Body of pancreas (tissue), 4 donors: ENCODE data around the gene APOBEC3B. TPM values are rescaled to one million over a fixed set of nuclear protein-coding genes. Genes with fewer than 3 reads are reported as not detected.
"Not testable (repeated sequence)": the region's sequence is repeated elsewhere in the genome, so short reads cannot be mapped to it uniquely, and the experiment has no call there.

ENCODE experiments used
- ATAC-seq: fragments of 150-250 bp; one replicate; pipeline ENCODE4 v1.9.1; 2016
- DNase-seq, 4 donors: peaks; one replicate each; pipeline ENCODE4 v3.0.0-alpha.2; 2019
- H3K27ac ChIP-seq, 4 donors: fragments of 200-600 bp; sonication (generic); 1 replicate in 3 of 4; 2 replicates in 1 of 4; pipeline versions ENCODE4 v1.5.1 to v1.6.1; 2016 to 2019; ENCODE audit warnings: mild to moderate bottlenecking in 1 of 4, mixed read lengths in 1 of 4, moderate library complexity in 1 of 4
- H3K27me3 ChIP-seq, 2 donors: fragments of 200-600 bp; sonication (generic); one replicate each; pipeline ENCODE4 v1.6.0; 2016; ENCODE audit warnings: mild to moderate bottlenecking in 1 of 2
- H3K36me3 ChIP-seq, 2 donors: fragments of 200-600 bp; sonication (generic); replicated peaks in 1 of 2; 2 replicates each; pipeline ENCODE4 v1.5.1; 2016; ENCODE audit warnings: low read depth in 2 of 2; ENCODE audit not compliant: insufficient read depth in 1 of 2
- H3K4me1 ChIP-seq: fragments of 200-600 bp; sonication (generic); one replicate; pipeline ENCODE4 v1.6.0; 2016
- H3K4me3 ChIP-seq, 2 donors: fragments of 200-600 bp; sonication (generic); 1 replicate in 1 of 2; 2 replicates in 1 of 2; pipeline ENCODE4 v1.5.1; 2016 to 2019
- H3K9me3 ChIP-seq, 3 donors: fragments of 200-600 bp; sonication (generic); 1 replicate in 2 of 3; 2 replicates in 1 of 3; pipeline ENCODE4 v1.5.1; 2016
- POLR2A ChIP-seq, 3 donors: fragments of 450-650 bp; IDR thresholded peaks; one replicate each; pipeline ENCODE4 v1.6.1; 2016; ENCODE audit warnings: antibody characterized with exemption in 3 of 3, mild to moderate bottlenecking in 2 of 3
- WGBS, 2 donors: methylation state at CpG; one replicate each; pipeline ENCODE4 v1.1.5; 2017; 5-methylcytosine and 5-hydroxymethylcytosine counted together
- intact Hi-C: fragments of 100-400 bp; cut with DNase I; formaldehyde crosslinking; loops from one replicate; pipeline ENCODE4 v1.15.1; 2023
- total RNA-seq, 2 donors: library from RNA; depleted of rRNA; stranded (reverse); fragments of >200 nt; gene quantifications; one replicate each; pipeline ENCODE4 v1.1.0, GENCODE V29; 2016
- TF ChIP-seq, protein P1 (sequence below), 7 experiments: fragments of 450-650 bp in 4 of 7; fragments of 200-600 bp in 3 of 7; sonication (generic) in 3 of 7; IDR thresholded peaks; one replicate each; pipeline ENCODE4 v1.5.1; 2016 to 2019; ENCODE audit warnings: antibody characterized with exemption in 7 of 7

APOBEC3B gene
- total RNA-seq, 2 donors from 2014 or later = 2.1 TPM; not detected in 1

DNA sequence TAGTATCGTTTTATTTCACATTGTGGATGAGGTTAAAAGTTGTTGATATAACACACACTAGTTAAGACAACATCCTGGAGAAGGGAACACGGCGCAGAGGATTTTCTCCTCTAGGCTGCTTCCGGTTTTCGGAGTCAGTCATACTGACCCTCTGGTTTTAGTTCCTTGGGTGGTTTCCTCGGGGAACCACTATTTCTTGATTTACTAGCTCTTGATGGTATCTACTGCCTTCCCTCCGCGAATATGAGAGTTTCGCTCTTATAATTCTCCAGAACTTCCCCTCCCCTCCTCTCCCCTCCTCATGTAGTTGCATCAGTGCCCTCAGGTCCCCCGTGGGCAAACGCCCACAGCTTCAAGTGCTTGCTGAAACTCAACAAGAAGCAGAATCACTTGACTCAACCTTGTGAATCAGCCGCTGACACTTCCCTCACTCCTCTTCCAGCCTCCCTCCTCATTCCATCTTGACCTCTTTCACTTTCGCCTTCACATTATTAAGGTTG, 40.6 kb upstream of the APOBEC3B start:
- H3K36me3 ChIP-seq = no peaks in the 10 kb centered on the region
- TF ChIP-seq, protein P1, sequence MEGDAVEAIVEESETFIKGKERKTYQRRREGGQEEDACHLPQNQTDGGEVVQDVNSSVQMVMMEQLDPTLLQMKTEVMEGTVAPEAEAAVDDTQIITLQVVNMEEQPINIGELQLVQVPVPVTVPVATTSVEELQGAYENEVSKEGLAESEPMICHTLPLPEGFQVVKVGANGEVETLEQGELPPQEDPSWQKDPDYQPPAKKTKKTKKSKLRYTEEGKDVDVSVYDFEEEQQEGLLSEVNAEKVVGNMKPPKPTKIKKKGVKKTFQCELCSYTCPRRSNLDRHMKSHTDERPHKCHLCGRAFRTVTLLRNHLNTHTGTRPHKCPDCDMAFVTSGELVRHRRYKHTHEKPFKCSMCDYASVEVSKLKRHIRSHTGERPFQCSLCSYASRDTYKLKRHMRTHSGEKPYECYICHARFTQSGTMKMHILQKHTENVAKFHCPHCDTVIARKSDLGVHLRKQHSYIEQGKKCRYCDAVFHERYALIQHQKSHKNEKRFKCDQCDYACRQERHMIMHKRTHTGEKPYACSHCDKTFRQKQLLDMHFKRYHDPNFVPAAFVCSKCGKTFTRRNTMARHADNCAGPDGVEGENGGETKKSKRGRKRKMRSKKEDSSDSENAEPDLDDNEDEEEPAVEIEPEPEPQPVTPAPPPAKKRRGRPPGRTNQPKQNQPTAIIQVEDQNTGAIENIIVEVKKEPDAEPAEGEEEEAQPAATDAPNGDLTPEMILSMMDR (IDR thresholded peaks at IDR 0.05) = no peak
- intact Hi-C loops = no loop called here
- H3K27ac ChIP-seq = no peak overlapping the region
- H3K9me3 ChIP-seq = no peaks in the 10 kb centered on the region
- WGBS, 2 donors = 70 to 77% methylated on average over 12 to 13 of the region's 13 CpGs
- ATAC-seq (no peak), DNase-seq (peak in 2 of 4 donors; percentile 5 to 54)
- no peaks in the 10 kb centered on the region for H3K27me3 ChIP-seq
- no peak overlapping the region for H3K4me3 ChIP-seq
- no peaks in the 10 kb centered on the region for H3K4me1 ChIP-seq

DNA sequence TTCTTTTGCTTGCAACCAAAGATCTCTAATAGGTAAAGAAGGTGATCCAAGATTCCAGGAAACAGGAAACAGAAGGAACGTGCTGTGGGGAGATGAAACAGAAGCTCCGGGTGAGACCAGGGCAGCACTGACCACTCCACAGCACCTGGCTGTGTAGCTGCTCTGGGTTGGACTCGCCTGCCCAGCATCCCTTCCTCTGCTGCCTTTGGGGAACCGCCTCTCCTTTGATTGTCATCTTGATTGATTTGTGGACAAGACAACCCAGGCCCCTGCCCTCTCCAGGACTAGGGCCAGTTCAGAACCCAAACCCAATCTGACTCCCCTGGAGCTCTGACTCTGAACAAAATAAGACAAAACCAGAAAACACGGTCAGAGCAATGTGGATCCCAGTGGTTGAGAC, 39.4 kb upstream of the APOBEC3B start:
- H3K27me3 ChIP-seq = no peaks in the 10 kb centered on the region
- intact Hi-C loops = no loop called here
- no peak overlapping the region for H3K4me3 ChIP-seq
- ATAC-seq = no peak
- TF ChIP-seq, protein P1 (IDR thresholded peaks at IDR 0.05) = no peak
- no peak for TF ChIP-seq POLR2A (IDR thresholded peaks at IDR 0.05)
- H3K9me3 ChIP-seq = no peaks in the 10 kb centered on the region
- no peaks in the 10 kb centered on the region for H3K36me3 ChIP-seq
- DNase-seq = no peak
- WGBS, 2 donors = 74 to 75% methylated on average over 5 of the region's 5 CpGs
- H3K27ac ChIP-seq = no peak overlapping the region
- no peaks in the 10 kb centered on the region for H3K4me1 ChIP-seq

DNA sequence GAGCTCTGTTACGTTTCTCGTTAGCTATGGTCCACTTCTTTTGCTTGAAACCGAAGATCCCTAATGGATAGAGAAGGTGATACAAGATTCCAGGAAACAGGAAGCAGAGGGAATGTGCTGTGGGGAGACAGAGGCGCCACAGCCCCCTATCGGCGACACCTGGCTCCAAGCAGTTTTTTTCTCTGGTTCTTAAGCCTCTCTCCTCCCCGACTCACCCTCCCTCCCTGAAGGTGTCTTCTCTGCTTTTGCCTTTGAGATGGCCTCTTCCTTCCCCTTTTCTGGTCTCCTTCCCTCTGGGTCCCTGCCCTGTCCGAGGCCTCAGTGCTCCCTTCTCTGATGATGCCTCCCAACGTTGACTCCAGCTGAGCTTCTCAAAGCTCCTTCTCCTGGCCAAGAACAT, 38.9 kb upstream of the APOBEC3B start:
- no peak overlapping the region for H3K27ac ChIP-seq
- H3K36me3 ChIP-seq = no peaks in the 10 kb centered on the region
- no peaks in the 10 kb centered on the region for H3K4me1 ChIP-seq
- no peak overlapping the region for H3K4me3 ChIP-seq
- intact Hi-C loops = no loop called here
- ATAC-seq = no peak
- 43 to 63% methylated on average over 9 of the region's 9 CpGs for WGBS, 2 donors
- no peaks in the 10 kb centered on the region for H3K27me3 ChIP-seq
- H3K9me3 ChIP-seq = no peaks in the 10 kb centered on the region
- DNase-seq = peak in 1 of 4 donors; percentile 5
- no peak for TF ChIP-seq POLR2A (IDR thresholded peaks at IDR 0.05)
- TF ChIP-seq, protein P1 (IDR thresholded peaks at IDR 0.05) = peak in 1 of 7 experiments; percentile 20

DNA sequence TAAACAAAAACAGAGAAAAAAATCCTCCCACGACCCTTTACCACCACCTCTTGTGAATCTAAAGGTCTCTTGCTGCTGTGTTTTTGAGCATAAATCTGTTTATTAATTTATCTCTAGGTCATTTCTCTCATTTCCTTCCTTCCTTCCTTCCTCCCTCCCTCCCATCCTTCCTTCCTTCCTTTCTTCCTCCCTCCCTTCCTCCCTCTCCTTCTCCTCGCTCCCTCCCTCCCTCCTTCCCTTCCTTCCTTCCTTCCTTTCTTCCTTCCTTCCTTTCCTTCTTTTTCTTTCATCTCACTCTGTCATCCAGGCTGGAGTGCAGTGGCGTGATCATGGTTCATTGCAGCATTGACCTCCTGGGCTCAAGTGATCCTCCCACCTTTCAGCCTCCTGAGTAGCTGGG, 38.3 kb upstream of the APOBEC3B start:
- WGBS, 2 donors = 59 to 74% methylated on average over 3 of the region's 3 CpGs
- Histone ChIP-seq H3K4me3 (no peak overlapping the region), H3K4me1 (no peaks in the 10 kb centered on the region), H3K9me3 (no peaks in the 10 kb centered on the region), H3K27me3 (no peaks in the 10 kb centered on the region), H3K36me3 (no peaks in the 10 kb centered on the region), H3K27ac (no peak overlapping the region)
- ATAC-seq (no peak), DNase-seq (no peak)
- intact Hi-C loops = no loop called here
- no peak for TF ChIP-seq POLR2A (IDR thresholded peaks at IDR 0.05)
- TF ChIP-seq, protein P1 (IDR thresholded peaks at IDR 0.05) = no peak

DNA sequence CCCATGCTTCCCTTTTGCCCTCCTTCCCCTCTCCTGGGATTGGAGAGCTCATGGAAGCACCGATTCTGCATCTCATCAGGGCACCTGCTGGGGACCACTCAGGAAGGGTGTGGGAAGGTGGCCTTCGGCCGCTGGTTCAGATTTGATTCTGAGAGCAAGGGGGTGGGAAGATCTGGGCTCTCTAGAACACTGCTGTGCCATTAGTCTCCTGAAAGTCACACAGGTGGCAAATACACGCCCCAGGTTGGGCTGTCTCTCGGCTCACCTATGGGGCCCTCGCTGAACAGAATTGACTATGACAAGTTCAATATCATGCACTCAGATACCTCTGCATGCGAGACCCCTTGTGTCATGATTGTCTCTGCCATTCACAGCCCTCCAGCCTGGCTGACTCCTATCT, 37.5 kb upstream of the APOBEC3B start:
- intact Hi-C loops = no loop called here
- H3K27me3 ChIP-seq = no peaks in the 10 kb centered on the region
- no peaks in the 10 kb centered on the region for H3K4me1 ChIP-seq
- no peak overlapping the region for H3K4me3 ChIP-seq
- 84 to 85% methylated on average over 3 to 7 of the region's 7 CpGs for WGBS, 2 donors
- no peaks in the 10 kb centered on the region for H3K36me3 ChIP-seq
- H3K9me3 ChIP-seq = no peaks in the 10 kb centered on the region
- no peak overlapping the region for H3K27ac ChIP-seq
- TF ChIP-seq POLR2A (IDR thresholded peaks at IDR 0.05) = no peak
- TF ChIP-seq, protein P1 (IDR thresholded peaks at IDR 0.05) = no peak
- DNase-seq = peak in 1 of 4 donors; percentile 3
- no peak for ATAC-seq

DNA sequence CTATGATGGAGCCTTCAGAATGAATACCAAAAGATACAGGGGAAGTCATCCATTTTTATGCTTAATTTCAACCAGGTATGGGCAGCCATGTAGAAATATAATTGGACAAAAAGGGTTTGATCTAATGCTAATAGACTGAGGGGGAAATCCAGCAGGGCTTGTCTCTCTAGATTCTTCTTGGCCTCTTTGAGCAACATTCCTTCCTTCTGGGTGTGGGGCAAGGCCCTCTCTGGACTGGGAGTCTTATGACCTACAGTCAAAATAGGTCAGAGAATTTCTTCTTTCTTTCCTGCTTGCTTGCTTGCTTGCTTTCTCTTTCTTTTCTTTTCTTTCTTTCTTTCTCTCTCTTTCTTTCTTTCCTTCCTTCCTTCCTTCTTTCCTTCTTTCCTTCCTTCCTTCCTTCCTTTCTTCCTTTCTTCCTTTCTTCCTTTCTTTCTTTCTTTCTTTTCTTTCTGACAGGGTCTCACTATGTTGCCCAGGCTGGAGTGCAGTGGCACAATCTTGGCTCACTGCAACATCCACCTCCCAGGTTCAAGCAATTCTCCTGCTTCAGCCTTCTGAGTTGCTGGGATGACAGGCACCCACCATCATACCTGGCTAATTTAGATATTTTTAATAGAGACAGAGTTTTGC, 36.3 kb upstream of the APOBEC3B start:
- H3K36me3 ChIP-seq, H3K4me1 ChIP-seq, DNase-seq, H3K27me3 ChIP-seq, H3K9me3 ChIP-seq, ATAC-seq, intact Hi-C loops, H3K27ac ChIP-seq, H3K4me3 ChIP-seq: not testable (repeated sequence)
